T1000 (cell line): ENCODE measurements around the gene ARID4B.
A peak's percentile ranks its signal among the peaks of the same experiment; 100 is the strongest.
"Not testable (repeated sequence)": the region's sequence is repeated elsewhere in the genome, so short reads cannot be mapped to it uniquely, and the experiment has no call there.

Experiments
- DNase-seq: peaks from one replicate; lab custom pipeline; 2025; ENCODE audit warnings: mixed read lengths; lab: John Stamatoyannopoulos, UW

The ARID4B gene

GRCh38 chr1:235328271-235329138 is 526 bp upstream of the ARID4B start, which contains the start of gene GGPS1:
GGPS1 (plus strand) TSS chr1:235328570; CDS start chr1:235335265, 6,695 bp downstream.
- peak; percentile 94 for DNase-seq

- no peak for DNase-seq
These were observed 1.0 kb downstream of the ARID4B start for GRCh38 chr1:235326719-235327558.

GRCh38 chr1:235325854-235326253 is 2.1 kb downstream of the ARID4B start:
- no peak for DNase-seq

- no peak for DNase-seq
These were observed 2.8 kb downstream of the ARID4B start for GRCh38 chr1:235325139-235325538.

GRCh38 chr1:235324296-235324695 is 3.7 kb downstream of the ARID4B start:
- DNase-seq, result no peak

- DNase-seq, result no peak
These were observed 7.3 kb downstream of the ARID4B start for GRCh38 chr1:235320521-235321179.

- DNase-seq, result no peak
These were observed 8.7 kb downstream of the ARID4B start for GRCh38 chr1:235319255-235319654.

GRCh38 chr1:235317168-235317567 is 10.8 kb downstream of the ARID4B start:
- DNase-seq, result no peak

GRCh38 chr1:235315735-235316134 is 12.2 kb downstream of the ARID4B start:
- no peak for DNase-seq

- no peak for DNase-seq
These were observed 12.8 kb downstream of the ARID4B start for GRCh38 chr1:235315173-235315572.

GRCh38 chr1:235313931-235314678 is 13.9 kb downstream of the ARID4B start:
- no peak for DNase-seq

GRCh38 chr1:235313262-235313661 is 14.7 kb downstream of the ARID4B start:
- no peak for DNase-seq

GRCh38 chr1:235309206-235309605 is 18.8 kb downstream of the ARID4B start:
- DNase-seq, result not testable (repeated sequence)

- DNase-seq, result no peak
These were observed 20.5 kb downstream of the ARID4B start for GRCh38 chr1:235307158-235308124.

GRCh38 chr1:235304549-235305451 is 23.2 kb downstream of the ARID4B start:
- no peak for DNase-seq

GRCh38 chr1:235302143-235302542 is 25.8 kb downstream of the ARID4B start:
- DNase-seq, result no peak

GRCh38 chr1:235299169-235299858 is 28.7 kb downstream of the ARID4B start:
- DNase-seq, result no peak

- DNase-seq, result no peak
These were observed 29.2 kb downstream of the ARID4B start for GRCh38 chr1:235298758-235299157.

GRCh38 chr1:235297579-235297978 is 30.4 kb downstream of the ARID4B start:
- no peak for DNase-seq
